Neutrophil (primary cell): ENCODE measurements around the gene TSPAN11.

Experiments used
- H3K27ac ChIP-seq: fragments of 200-600 bp; sonication (generic); 2 replicates; pipeline ENCODE4 v1.5.1; 2016; ENCODE audit warnings: mild to moderate bottlenecking, moderate library complexity
- H3K27me3 ChIP-seq: fragments of 200-600 bp; sonication (generic); 2 replicates; pipeline ENCODE4 v1.6.0; 2016; ENCODE audit warnings: mild to moderate bottlenecking
- H3K36me3 ChIP-seq: fragments of 200-600 bp; sonication (generic); 2 replicates; pipeline ENCODE4 v1.5.1; 2017
- H3K4me1 ChIP-seq, 2 experiments: fragments of 200-600 bp in 1 of 2; sonication (generic) in 1 of 2; 1 replicate in 1 of 2; 2 replicates in 1 of 2; pipeline versions ENCODE4 v1.5.1 to v1.6.1; 2013 to 2016; ENCODE audit warnings: low read depth in 1 of 2, low read length in 1 of 2, mild to moderate bottlenecking in 1 of 2, moderate library complexity in 1 of 2; ENCODE audit not compliant: control insufficient read depth in 1 of 2, insufficient read depth in 1 of 2
- H3K4me3 ChIP-seq, 2 experiments: fragments of 200-600 bp in 1 of 2; sonication (generic) in 1 of 2; 1 replicate in 1 of 2; 2 replicates in 1 of 2; pipeline ENCODE4 v1.5.1; 2013 to 2016; ENCODE audit warnings: low read depth in 1 of 2, low read length in 1 of 2, mild to moderate bottlenecking in 1 of 2, moderate library complexity in 1 of 2
- H3K9me3 ChIP-seq: fragments of 200-600 bp; sonication (generic); 2 replicates; pipeline ENCODE4 v1.5.1; 2016
- CTCF ChIP-seq: fragments of 200-600 bp; sonication (generic); IDR thresholded peaks from 2 replicates; pipeline ENCODE4 v1.5.1; 2016; ENCODE audit warnings: antibody characterized with exemption

TSPAN11 gene

GRCh38 chr12:30988646-30989286 lies 62.2 kb downstream of the TSPAN11 start:
- H3K36me3 ChIP-seq: no peaks in the 10 kb centered on the region
- H3K4me1 ChIP-seq: no peaks in the 10 kb centered on the region
- no peaks in the 10 kb centered on the region for H3K27me3 ChIP-seq
- no peaks in the 10 kb centered on the region for H3K9me3 ChIP-seq
- H3K4me3 ChIP-seq: no peak overlapping the region
- no peak for TF ChIP-seq CTCF
- no peak overlapping the region for H3K27ac ChIP-seq

DNA sequence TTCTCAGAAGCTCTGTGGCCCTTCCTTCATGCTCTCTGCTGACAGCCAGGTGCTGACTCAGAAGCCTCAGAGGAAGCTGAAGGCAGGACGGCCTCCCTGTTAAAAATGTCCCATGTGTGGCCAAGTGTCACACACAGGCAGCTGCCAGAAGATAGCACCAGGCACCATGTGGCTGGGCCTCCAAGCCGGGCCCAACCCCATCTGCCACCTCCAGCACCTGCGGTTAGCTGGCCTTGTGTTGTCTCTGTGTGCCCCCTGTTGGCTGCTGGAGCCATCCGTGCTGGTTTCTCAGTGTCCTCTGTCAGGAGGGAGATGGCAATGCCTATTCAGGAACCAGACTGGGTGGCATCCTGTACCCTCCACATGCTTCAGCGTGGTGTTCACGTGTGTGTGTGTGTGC lies 63.2 kb downstream of the TSPAN11 start:
- H3K36me3 ChIP-seq: no peaks in the 10 kb centered on the region
- H3K27ac ChIP-seq: no peak overlapping the region
- no peaks in the 10 kb centered on the region for H3K9me3 ChIP-seq
- no peak for TF ChIP-seq CTCF
- H3K4me3 ChIP-seq: no peak overlapping the region
- no peaks in the 10 kb centered on the region for H3K27me3 ChIP-seq
- no peaks in the 10 kb centered on the region for H3K4me1 ChIP-seq

DNA sequence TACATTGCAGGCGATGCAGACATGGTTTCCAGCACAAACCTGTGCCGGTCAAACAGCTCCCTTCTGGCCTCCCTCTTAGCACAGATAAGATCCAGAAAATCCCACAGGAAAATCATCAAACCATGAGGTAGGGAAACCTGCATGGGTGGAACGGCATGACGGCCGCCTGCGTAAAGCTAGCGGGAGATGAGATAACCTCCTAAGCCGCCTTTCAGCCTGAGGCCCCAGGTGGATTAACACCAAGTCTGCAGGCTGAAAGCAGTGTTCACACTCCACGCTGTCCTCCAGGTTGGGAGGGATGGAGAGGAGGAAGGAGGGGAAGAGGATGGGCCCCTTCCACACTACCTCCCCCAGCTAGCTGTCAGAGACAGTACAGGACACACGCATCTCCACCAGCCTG lies 63.8 kb downstream of the TSPAN11 start:
- no peaks in the 10 kb centered on the region for H3K9me3 ChIP-seq
- no peaks in the 10 kb centered on the region for H3K36me3 ChIP-seq
- no peak overlapping the region for H3K4me3 ChIP-seq
- H3K27ac ChIP-seq: no peak overlapping the region
- TF ChIP-seq CTCF: no peak
- H3K4me1 ChIP-seq: no peaks in the 10 kb centered on the region
- H3K27me3 ChIP-seq: no peaks in the 10 kb centered on the region

DNA sequence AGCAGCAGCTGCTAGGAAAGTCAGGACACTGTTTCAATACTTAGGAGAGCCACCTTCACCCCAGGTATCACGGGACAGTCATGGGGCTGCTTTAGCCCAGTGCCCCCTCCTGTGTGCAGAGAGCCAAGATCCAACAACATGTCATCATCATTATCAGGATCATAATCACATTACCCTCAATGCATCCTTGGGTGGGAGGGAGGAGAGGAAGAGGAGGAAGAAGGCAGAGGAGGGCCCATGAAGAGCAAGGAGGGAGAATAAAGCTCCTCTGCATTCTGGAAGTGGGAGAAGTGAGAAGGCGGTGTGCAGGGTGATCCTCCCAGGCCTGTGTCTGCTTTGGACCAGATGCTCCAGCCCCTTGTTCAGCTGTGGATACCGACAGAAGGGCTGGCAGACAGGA lies 64.2 kb downstream of the TSPAN11 start:
- no peak overlapping the region for H3K4me3 ChIP-seq
- no peaks in the 10 kb centered on the region for H3K9me3 ChIP-seq
- TF ChIP-seq CTCF: no peak
- H3K27me3 ChIP-seq: no peaks in the 10 kb centered on the region
- no peaks in the 10 kb centered on the region for H3K36me3 ChIP-seq
- H3K4me1 ChIP-seq: no peaks in the 10 kb centered on the region
- H3K27ac ChIP-seq: no peak overlapping the region

GRCh38 chr12:30991466-30991865 lies 64.9 kb downstream of the TSPAN11 start:
- Histone ChIP-seq H3K9me3 (no peaks in the 10 kb centered on the region), H3K27me3 (no peaks in the 10 kb centered on the region), H3K4me1 (no peaks in the 10 kb centered on the region), H3K4me3 (no peak overlapping the region), H3K36me3 (no peaks in the 10 kb centered on the region), H3K27ac (no peak overlapping the region)
- TF ChIP-seq CTCF: no peak

GRCh38 chr12:30992381-30992780 lies 65.8 kb downstream of the TSPAN11 start:
- Histone ChIP-seq H3K4me3 (no peak overlapping the region), H3K27ac (no peak overlapping the region), H3K27me3 (no peaks in the 10 kb centered on the region), H3K9me3 (no peaks in the 10 kb centered on the region), H3K4me1 (no peaks in the 10 kb centered on the region), H3K36me3 (no peaks in the 10 kb centered on the region)
- TF ChIP-seq CTCF: no peak
